Activated CD8-positive, alpha-beta T cell treated with anti-CD3 and anti-CD28 coated beads for 36 hours (primary cell): ENCODE results near the gene TIMD4. TPM values are rescaled to one million over a fixed set of nuclear protein-coding genes. Genes with fewer than 3 reads are reported as not detected.
"Not testable (repeated sequence)": the region's sequence is repeated elsewhere in the genome, so short reads cannot be mapped to it uniquely, and the experiment has no call there.

Experiments
- ATAC-seq: fragments of 200-7000 bp; cut with Tn5 transposase; one replicate; pipeline ENCODE4 v1.10.0; 2021; ENCODE audit warnings: mild to moderate bottlenecking, moderate library complexity
- CTCF ChIA-PET: fragments of 350-600 bp; sonication (Branson Sonifier 250); formaldehyde crosslinking; loops from one replicate; lab custom pipeline; 2021; ENCODE audit warnings: antibody characterized with exemption; lab: Charles Lee
- POLR2A ChIA-PET: fragments of 350-600 bp; sonication (Branson Sonifier 250); formaldehyde crosslinking; loops from one replicate; lab custom pipeline; 2021; ENCODE audit warnings: antibody characterized with exemption; lab: Charles Lee
- DNase-seq: peaks from one replicate; pipeline ENCODE4 v3.0.0-alpha.2; 2020
- H3K27ac Mint-ChIP-seq: one replicate; pipeline ENCODE4 v1.8.0; 2021; ENCODE audit warnings: mild to moderate bottlenecking, mixed read lengths
- H3K27me3 Mint-ChIP-seq: one replicate; pipeline ENCODE4 v1.8.0; 2021; ENCODE audit warnings: mixed read lengths
- H3K36me3 Mint-ChIP-seq: one replicate; pipeline ENCODE4 v1.8.0; 2021; ENCODE audit warnings: low read depth, mixed read lengths
- H3K4me1 Mint-ChIP-seq: one replicate; pipeline ENCODE4 v1.8.0; 2021; ENCODE audit warnings: low read depth, mixed read lengths
- H3K4me3 Mint-ChIP-seq: one replicate; pipeline ENCODE4 v1.8.0; 2021; ENCODE audit warnings: mild to moderate bottlenecking, moderate library complexity, mixed read lengths
- H3K9me3 Mint-ChIP-seq: one replicate; pipeline ENCODE4 v1.8.0; 2021; ENCODE audit warnings: mixed read lengths
- intact Hi-C: fragments of 100-400 bp; cut with micrococcal nuclease; formaldehyde crosslinking; loops from one replicate; pipeline ENCODE4 v1.10.0; 2022
- total RNA-seq, 2 experiments: library from RNA; stranded (reverse); gene quantifications; one replicate each; pipeline ENCODE4 v1.2.3, GENCODE V29; 2021
- TF ChIP-seq, protein P1 (sequence below): fragments of 200-600 bp; IDR thresholded peaks from one replicate; pipeline ENCODE4 v1.8.0; 2022; ENCODE audit warnings: antibody characterized with exemption, mild to moderate bottlenecking

The TIMD4 gene
- total RNA-seq, 2 experiments from 2014 or later: 0.83 to 1.2 TPM

- intact Hi-C loops: no loop called here
- no peak overlapping the region for H3K4me3 Mint-ChIP-seq
- H3K4me1 Mint-ChIP-seq: no peaks in the 10 kb centered on the region
- TF ChIP-seq, protein P1, sequence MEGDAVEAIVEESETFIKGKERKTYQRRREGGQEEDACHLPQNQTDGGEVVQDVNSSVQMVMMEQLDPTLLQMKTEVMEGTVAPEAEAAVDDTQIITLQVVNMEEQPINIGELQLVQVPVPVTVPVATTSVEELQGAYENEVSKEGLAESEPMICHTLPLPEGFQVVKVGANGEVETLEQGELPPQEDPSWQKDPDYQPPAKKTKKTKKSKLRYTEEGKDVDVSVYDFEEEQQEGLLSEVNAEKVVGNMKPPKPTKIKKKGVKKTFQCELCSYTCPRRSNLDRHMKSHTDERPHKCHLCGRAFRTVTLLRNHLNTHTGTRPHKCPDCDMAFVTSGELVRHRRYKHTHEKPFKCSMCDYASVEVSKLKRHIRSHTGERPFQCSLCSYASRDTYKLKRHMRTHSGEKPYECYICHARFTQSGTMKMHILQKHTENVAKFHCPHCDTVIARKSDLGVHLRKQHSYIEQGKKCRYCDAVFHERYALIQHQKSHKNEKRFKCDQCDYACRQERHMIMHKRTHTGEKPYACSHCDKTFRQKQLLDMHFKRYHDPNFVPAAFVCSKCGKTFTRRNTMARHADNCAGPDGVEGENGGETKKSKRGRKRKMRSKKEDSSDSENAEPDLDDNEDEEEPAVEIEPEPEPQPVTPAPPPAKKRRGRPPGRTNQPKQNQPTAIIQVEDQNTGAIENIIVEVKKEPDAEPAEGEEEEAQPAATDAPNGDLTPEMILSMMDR: no peak
- no peaks in the 10 kb centered on the region for H3K36me3 Mint-ChIP-seq
- ChIA-PET CTCF (no interaction called here), POLR2A (no interaction called here)
- ATAC-seq (no peak), DNase-seq (no peak)
- H3K27ac Mint-ChIP-seq: no peak overlapping the region
- peaks cover 2% of the 10 kb centered on the region for H3K9me3 Mint-ChIP-seq
- no peaks in the 10 kb centered on the region for H3K27me3 Mint-ChIP-seq
Observed at GRCh38 chr5:156981481-156981880, 18.5 kb upstream of the TIMD4 start.

- H3K9me3 Mint-ChIP-seq: no peaks in the 10 kb centered on the region
- H3K27me3 Mint-ChIP-seq: no peaks in the 10 kb centered on the region
- TF ChIP-seq, protein P1: no peak
- DNase-seq: no peak
- intact Hi-C loops: no loop called here
- ATAC-seq: no peak
- peaks cover 11% of the 10 kb centered on the region for H3K4me1 Mint-ChIP-seq
- POLR2A ChIA-PET: no interaction called here
- H3K27ac Mint-ChIP-seq: no peak overlapping the region
- CTCF ChIA-PET: interaction anchor here (1.2 kb wide), 1 partner anchor 51 kb away, joined by 4 read pairs; no protein-coding TSS in a partner anchor
- H3K36me3 Mint-ChIP-seq: no peaks in the 10 kb centered on the region
- no peak overlapping the region for H3K4me3 Mint-ChIP-seq
Observed at GRCh38 chr5:156974328-156974727, 11.3 kb upstream of the TIMD4 start.

DNA sequence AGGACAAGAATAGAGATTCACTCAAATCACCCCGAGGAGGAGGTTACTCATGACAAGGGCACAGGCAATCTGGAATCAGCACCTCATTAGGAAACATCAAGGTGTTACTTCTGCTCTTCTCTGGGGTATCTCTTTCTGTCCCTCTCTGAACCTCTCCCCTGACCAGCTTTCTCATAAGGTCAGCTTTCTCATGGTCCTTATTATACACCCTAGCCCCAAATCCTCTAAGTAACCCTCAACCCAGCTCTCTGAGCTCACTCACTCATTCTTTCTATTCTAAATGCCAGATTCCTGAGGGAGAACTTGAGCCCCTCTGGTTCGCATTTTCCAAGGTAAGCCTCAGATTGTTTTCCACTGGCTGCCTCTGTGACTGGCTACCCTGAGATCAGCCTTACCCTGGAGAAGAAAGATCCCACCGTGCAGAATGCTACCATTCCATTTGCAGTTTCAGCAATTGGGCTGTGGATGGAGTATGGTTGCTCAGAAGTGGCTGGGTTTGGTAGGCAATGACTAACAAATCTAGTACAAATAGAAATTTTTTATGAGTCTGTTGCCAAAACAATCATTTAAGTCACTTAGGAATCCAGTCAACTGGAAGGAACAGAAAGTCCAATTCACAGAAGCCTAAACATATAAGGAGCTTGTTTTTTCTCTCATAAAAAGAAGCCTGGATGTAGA lies 9.0 kb upstream of the TIMD4 start:
- Mint-ChIP-seq H3K9me3 (no peaks in the 10 kb centered on the region), H3K36me3 (no peaks in the 10 kb centered on the region), H3K27me3 (no peaks in the 10 kb centered on the region), H3K27ac (no peak overlapping the region), H3K4me1 (peaks cover 11% of the 10 kb centered on the region), H3K4me3 (no peak overlapping the region)
- DNase-seq (no peak), ATAC-seq (peak; percentile 13)
- TF ChIP-seq, protein P1: no peak
- ChIA-PET POLR2A (no interaction called here), CTCF (interaction anchor here (0.9 kb wide), 1 partner anchor 55 kb away, joined by 3 read pairs; no protein-coding TSS in a partner anchor)
- intact Hi-C loops: no loop called here

DNA sequence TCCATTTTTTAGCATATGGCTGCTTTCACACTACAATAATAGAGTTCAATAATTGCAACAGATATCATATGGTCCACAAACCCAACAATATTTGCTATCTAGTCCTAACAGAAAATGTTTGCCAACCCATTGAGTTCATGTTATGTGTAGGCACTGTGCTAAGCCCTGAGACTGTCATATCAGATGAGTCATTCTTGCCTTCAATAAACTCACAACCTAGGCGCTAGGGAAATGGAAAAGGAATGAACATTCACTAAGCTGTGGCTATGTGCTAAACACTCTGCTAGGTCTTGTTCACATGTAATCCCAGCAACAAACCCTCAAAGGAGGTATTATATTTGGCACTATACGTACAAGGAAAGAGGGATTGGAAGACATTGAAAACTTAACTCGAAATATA lies 8.4 kb upstream of the TIMD4 start:
- Mint-ChIP-seq H3K36me3 (no peaks in the 10 kb centered on the region), H3K27me3 (no peaks in the 10 kb centered on the region), H3K4me1 (peaks cover 11% of the 10 kb centered on the region), H3K27ac (no peak overlapping the region), H3K9me3 (no peaks in the 10 kb centered on the region), H3K4me3 (no peak overlapping the region)
- DNase-seq: no peak
- CTCF ChIA-PET: interaction anchor here (0.9 kb wide), 1 partner anchor 55 kb away, joined by 3 read pairs; no protein-coding TSS in a partner anchor
- peak; percentile 85 for ATAC-seq
- intact Hi-C loops: no loop called here
- TF ChIP-seq, protein P1: no peak
- POLR2A ChIA-PET: no interaction called here

- H3K9me3 Mint-ChIP-seq, H3K27ac Mint-ChIP-seq, H3K27me3 Mint-ChIP-seq, ATAC-seq, CTCF ChIA-PET, H3K4me3 Mint-ChIP-seq, POLR2A ChIA-PET, H3K36me3 Mint-ChIP-seq, DNase-seq, intact Hi-C loops: not testable (repeated sequence)
- peaks cover 11% of the 10 kb centered on the region for H3K4me1 Mint-ChIP-seq
Observed at GRCh38 chr5:156967386-156967785, 4.4 kb upstream of the TIMD4 start.
